ENCODE data around the gene LRFN4.
A peak's percentile ranks its signal among the peaks of the same experiment; 100 is the strongest.

LRFN4 gene

GRCh38 chr11:66904561-66904960, 47.7 kb downstream of the LRFN4 start:
- H3K4me3 ChIP-seq (replicated peaks; ENCODE audit: low read depth, low read length) = no peak overlapping the region
- no peak for TF ChIP-seq CTCF (IDR thresholded peaks at IDR 0.05; ENCODE audit: low read length, missing control alignments)
- no peak for DNase-seq (ENCODE audit: low read depth)

- DNase-seq (ENCODE audit: low read depth) = no peak
- H3K4me3 ChIP-seq (replicated peaks; ENCODE audit: low read depth, low read length) = no peak overlapping the region
- no peak for TF ChIP-seq CTCF (IDR thresholded peaks at IDR 0.05; ENCODE audit: low read length, missing control alignments)
Observed at GRCh38 chr11:66904981-66905521, 48.2 kb downstream of the LRFN4 start.

- DNase-seq (ENCODE audit: low read depth) = no peak
- no peak for TF ChIP-seq CTCF (IDR thresholded peaks at IDR 0.05; ENCODE audit: low read length, missing control alignments)
- H3K4me3 ChIP-seq (replicated peaks; ENCODE audit: low read depth, low read length) = no peak overlapping the region
Observed at GRCh38 chr11:66905631-66906030, 48.8 kb downstream of the LRFN4 start.

- peak; percentile 29 for DNase-seq (ENCODE audit: low read depth)
- no peak overlapping the region for H3K4me3 ChIP-seq (replicated peaks; ENCODE audit: low read depth, low read length)
- TF ChIP-seq CTCF (IDR thresholded peaks at IDR 0.05; ENCODE audit: low read length, missing control alignments) = no peak
Observed at GRCh38 chr11:66906061-66906733, 49.3 kb downstream of the LRFN4 start.

GRCh38 chr11:66907751-66908630, 51.1 kb downstream of the LRFN4 start:
- no peak for DNase-seq (ENCODE audit: low read depth)
- TF ChIP-seq CTCF (IDR thresholded peaks at IDR 0.05; ENCODE audit: low read length, missing control alignments) = no peak

GRCh38 chr11:66909181-66909580, 52.3 kb downstream of the LRFN4 start:
- no peak for TF ChIP-seq CTCF (IDR thresholded peaks at IDR 0.05; ENCODE audit: low read length, missing control alignments)
- DNase-seq (ENCODE audit: low read depth) = no peak
- no peak overlapping the region for H3K4me3 ChIP-seq (replicated peaks; ENCODE audit: low read depth, low read length)

More at GRCh38 chr11:66907751-66908630, 51.1 kb downstream of the LRFN4 start:
- H3K4me3 ChIP-seq (replicated peaks; ENCODE audit: low read depth, low read length) = no peak overlapping the region

Measured in fibroblast of pulmonary artery (primary cell).